GM18861 (cell line): ENCODE results near the gene OR2A25.
"Not testable (repeated sequence)": the region's sequence is repeated elsewhere in the genome, so short reads cannot be mapped to it uniquely, and the experiment has no call there.

Experiments used
- ATAC-seq: cut with Tn5 transposase; IDR thresholded peaks from one replicate; pipeline ENCODE4 v1.9.1; 2021; ENCODE audit not compliant: unreplicated experiment

Gene OR2A25, protein sequence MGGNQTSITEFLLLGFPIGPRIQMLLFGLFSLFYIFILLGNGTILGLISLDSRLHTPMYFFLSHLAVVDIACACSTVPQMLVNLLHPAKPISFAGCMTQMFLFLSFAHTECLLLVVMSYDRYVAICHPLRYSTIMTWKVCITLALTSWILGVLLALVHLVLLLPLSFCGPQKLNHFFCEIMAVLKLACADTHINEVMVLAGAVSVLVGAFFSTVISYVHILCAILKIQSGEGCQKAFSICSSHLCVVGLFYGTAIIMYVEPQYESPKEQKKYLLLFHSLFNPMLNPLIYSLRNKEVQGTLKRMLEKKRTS

DNA sequence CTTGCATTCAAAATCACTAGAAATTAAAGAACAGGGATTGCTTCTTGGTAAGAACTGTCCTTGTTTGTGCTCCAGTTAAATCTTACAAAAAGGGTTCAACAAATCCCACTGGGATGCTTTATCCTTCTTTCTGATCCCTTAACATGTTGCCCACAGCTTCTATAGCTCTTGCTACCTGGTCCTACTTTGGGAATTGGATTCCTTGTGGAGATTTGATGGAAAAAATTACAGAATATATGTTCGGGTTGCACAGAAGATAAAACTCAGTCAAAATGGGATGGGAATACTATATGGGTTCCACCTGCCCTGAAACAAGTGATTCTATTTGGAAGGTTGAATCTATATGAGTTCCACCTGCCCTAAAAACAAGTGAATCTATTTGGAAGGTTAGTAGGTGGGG, at the start of gene OR2A25:
TSS of gene OR2A25 (plus strand) at position 301 of the 400 bp plus-strand sequence. CDS start 4,409 bp downstream, outside the sequence.
- no peak for ATAC-seq

DNA sequence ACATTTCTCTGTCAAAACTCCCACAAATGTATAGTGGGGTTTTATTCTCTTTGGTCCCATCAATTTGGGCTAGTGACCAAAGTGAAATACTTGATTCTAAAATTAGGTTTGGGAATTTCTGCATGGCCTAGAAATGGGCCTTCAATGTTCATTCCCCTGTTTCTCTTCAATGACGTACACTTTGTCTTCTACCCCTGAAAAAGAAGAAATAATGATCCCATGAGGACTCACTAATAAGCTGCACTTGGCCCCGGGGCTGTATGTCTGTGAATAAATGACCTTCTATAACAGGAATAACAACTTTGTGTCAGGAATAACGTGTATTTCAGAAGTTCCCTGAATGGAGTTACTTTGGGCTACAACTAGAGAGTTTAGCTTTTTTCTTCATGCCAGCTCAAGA, 49.3 kb upstream of the OR2A25 start:
- no peak for ATAC-seq

- no peak for ATAC-seq
These were observed 47.4 kb upstream of the OR2A25 start for GRCh38 chr7:144022169-144022568.

GRCh38 chr7:144023171-144023827, 46.3 kb upstream of the OR2A25 start:
- ATAC-seq: no peak

- no peak for ATAC-seq
These were observed 45.4 kb upstream of the OR2A25 start for GRCh38 chr7:144024213-144024612.

- ATAC-seq: no peak
These were observed 43.3 kb upstream of the OR2A25 start for GRCh38 chr7:144026203-144026883.

GRCh38 chr7:144027070-144027469, 42.5 kb upstream of the OR2A25 start:
- ATAC-seq: no peak

GRCh38 chr7:144027974-144028373, 41.6 kb upstream of the OR2A25 start:
- ATAC-seq: no peak

DNA sequence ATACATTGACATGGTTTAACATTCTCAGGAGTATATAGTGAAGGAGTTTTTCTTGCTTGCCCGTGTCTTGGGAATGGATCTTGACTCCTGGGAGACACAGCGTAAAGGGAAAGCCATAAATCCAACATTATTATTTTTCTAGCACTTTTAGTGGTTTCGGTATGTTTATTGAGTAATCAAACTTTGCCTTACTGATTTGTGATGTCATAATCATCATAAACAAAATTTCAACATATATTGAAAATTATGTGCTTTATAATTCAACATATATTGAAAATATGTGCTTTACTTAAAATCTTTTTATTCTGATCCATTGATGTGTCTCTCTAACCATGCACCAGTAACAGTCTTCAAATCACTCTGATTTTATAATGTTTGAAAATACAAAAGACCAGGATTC, 41.1 kb upstream of the OR2A25 start:
- no peak for ATAC-seq

- ATAC-seq: no peak
These were observed 37.1 kb upstream of the OR2A25 start for GRCh38 chr7:144032516-144032915.

DNA sequence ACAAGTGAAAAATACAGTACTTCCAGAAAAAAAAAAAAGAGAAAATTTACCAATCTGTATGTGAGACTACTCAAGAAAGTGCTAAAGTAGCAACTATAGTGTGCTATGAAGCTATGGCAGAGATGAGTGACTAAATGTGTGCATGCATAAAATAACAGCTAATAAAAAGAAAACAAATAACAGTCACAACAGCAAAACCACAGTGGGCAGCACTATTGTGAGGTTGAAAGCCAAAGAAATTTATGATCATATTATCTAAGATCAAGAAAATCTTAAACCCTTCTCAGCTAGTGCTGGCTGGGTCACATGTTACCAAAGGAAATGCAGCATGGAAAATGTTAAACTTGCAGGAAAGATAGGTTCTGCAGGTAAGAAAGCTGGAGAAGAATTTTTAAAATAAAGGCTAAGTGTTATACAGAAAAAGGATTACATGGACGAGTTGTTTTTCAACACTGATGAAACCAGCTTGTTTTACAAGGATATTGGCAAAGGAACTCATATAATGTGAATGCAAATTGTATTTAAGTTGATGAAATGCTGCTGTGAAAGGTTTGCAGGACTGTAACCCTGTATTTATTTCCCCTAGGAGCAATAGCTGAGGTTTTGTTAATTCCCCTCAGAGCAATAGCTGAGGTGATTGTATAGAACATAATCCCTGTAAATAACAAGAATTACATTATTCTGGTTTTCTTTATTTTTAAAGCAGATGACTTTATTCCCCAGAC, 36.5 kb upstream of the OR2A25 start:
- no peak for ATAC-seq

DNA sequence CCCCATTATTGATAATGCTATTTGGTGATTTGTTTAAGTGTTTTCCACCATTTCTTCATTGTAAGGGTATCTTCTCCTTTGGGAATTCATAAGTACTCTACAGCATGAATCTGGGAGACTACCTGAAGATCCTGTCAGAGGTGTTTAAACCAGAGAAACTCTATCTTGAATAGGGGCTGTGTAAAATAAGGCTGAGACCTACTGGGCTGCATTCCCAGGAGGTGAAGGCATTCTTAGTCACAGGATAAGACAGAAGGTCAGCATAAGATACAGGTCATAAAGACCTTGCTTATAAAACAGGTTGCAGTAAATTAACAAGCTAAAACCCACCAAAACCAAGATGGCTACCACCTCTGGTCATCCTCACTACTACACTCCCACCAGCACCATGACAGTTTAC, 34.2 kb upstream of the OR2A25 start:
- no peak for ATAC-seq

DNA sequence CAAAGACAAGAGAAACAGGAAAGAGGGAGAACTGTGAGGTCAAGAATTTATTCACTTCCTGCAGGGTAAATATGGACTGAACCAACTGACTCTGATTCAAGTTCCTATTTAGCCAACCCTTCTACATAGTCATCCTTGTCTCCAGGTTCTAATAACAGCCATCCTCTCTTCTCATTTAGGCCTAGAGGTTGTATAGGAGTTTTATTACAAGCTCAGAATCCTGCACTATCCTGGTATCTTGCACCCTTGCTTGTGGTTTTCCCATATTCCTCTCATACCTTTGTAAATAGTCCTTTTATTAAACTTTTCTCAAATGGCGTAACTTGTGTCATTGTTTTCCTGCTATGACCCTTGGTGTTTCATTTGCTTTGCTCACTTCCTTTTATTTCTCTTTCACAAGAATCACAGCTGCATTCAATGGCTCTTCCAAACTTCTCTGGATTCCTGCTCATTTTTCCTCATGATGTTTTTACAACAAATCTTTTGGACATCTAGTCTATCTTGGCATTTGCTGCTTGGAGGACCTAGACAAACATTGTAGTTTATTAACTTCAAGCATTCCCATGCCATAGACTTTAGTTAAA, 33.2 kb upstream of the OR2A25 start:
- no peak for ATAC-seq

DNA sequence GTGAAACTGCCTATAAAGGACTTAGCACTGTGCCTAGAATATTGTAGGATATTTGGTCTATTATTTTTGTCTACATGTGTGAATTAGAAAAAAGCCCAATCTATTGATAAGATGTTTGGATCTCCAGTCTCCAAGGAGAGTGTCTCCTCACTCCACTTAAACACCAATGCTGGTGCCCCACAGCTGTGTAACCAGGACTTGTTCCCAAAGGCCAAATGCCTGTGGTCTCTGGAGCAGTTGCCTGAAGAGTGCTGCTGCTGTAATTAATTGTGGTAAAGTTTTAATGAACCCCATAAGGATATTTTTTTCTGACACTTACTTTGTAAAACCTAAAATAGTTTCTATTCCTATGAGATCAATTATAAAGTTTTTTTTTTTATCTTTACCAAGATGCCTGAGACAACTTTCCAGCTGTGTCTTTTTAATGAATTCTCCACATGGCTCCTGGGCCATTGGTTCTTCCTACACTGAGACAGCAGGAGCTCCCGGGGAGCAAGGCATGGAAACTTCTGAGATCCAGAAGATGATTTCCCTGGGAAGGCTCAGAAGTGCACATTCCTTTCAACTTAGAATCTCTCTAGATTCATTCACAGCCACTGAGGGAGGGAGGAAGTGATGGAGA, 32.1 kb upstream of the OR2A25 start:
- no peak for ATAC-seq

- no peak for ATAC-seq
These were observed 30.7 kb upstream of the OR2A25 start for GRCh38 chr7:144038887-144039286.

DNA sequence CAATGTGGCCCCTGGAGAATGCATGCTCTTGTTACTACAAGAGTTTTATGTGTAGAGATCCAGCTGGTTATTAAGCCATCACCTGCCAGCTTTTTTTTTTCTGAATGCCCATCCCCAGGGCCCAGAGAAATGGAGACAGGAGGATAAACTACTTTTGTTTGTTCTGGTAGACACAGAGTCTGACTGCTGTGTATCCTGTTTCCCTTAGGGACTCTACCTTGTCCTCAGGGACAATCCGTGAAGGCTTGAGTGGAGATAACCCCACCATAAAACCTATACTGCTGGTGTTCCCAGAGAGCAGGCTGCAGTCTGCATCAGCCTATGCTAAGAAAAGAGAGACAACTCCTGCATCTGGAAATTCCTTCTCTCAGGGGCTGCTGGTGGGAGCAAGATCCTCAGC, 21.0 kb upstream of the OR2A25 start, which contains the start of gene OR2A5:
TSS of gene OR2A5 (plus strand) at position 301 of the 400 bp plus-strand sequence. CDS start 1,454 bp downstream, outside the sequence.
- no peak for ATAC-seq

DNA sequence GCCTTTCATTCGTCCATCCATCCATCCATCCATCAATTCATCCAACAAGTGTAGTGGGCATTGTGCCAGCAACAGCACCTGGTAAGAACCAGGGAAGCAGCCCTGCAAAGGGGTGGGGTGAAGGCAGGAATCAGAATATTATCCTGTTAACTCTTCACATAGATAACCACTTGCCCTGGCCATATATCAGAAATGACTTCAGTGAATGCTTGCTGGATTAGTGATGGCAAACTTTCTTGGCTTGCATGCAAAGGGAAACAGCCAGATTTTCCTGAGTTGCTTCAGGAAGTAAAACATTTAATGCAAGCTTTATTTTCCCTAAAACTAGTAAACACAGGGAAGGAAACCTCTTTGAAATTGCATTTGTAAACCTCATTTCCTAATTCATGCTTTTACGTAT, 20.1 kb upstream of the OR2A25 start:
- ATAC-seq: no peak

- ATAC-seq: no peak
These were observed 19.5 kb upstream of the OR2A25 start for GRCh38 chr7:144050093-144050492.

GRCh38 chr7:144050884-144051283, 18.7 kb upstream of the OR2A25 start:
- not testable (repeated sequence) for ATAC-seq

DNA sequence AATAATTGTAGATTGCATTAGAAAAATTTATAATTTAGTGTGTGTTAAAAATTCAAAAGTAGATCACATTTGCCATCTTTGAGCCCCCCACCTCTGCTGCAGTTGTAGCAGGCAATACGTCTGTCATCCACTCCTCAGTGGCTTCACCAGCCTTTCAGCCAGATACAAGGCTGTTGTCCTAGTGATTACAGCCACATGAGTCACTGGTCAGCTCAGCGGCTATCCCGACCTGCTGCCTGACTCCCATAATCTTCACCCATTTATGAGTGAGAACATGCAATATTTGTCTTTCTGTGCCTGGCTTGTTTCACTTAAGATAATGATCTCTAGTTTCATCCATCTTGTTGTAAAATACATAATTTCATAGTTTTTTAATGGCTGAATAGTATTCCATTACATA, 11.7 kb upstream of the OR2A25 start:
- no peak for ATAC-seq
